GM21423 (cell line): ENCODE measurements around the gene IP6K3.

Experiments used
- ATAC-seq: cut with Tn5 transposase; IDR thresholded peaks from one replicate; pipeline ENCODE4 v1.9.1; 2021; ENCODE audit warnings: mild to moderate bottlenecking, moderate library complexity; ENCODE audit not compliant: unreplicated experiment

Gene IP6K3, protein sequence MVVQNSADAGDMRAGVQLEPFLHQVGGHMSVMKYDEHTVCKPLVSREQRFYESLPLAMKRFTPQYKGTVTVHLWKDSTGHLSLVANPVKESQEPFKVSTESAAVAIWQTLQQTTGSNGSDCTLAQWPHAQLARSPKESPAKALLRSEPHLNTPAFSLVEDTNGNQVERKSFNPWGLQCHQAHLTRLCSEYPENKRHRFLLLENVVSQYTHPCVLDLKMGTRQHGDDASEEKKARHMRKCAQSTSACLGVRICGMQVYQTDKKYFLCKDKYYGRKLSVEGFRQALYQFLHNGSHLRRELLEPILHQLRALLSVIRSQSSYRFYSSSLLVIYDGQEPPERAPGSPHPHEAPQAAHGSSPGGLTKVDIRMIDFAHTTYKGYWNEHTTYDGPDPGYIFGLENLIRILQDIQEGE

DNA sequence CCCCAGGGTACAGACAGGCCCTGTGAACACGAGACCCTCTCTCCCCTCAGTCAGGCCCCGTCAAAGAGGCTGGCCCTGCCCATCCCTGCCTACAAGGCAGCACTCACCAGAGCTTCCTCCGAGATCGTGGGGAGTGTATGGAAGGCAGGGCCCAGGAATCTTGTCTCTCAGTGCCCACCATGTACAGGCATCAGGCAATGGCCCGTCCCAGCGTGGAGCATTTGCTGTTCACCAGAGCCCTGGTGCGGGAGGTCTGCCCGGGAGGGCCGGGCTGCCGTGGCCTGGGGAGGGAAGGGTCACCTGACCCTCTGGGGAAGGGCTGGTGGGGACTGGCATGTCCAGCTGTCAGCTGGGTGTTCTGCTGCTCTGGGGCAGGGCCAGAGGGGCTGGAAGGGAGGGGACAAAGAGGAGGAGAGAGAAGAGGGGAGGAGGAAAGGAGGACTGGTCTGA is at the start of gene IP6K3:
TSS of gene IP6K3 (minus strand) at position 255 of the 450 bp plus-strand sequence. CDS start 11,429 bp downstream, outside the sequence.
- no peak for ATAC-seq

DNA sequence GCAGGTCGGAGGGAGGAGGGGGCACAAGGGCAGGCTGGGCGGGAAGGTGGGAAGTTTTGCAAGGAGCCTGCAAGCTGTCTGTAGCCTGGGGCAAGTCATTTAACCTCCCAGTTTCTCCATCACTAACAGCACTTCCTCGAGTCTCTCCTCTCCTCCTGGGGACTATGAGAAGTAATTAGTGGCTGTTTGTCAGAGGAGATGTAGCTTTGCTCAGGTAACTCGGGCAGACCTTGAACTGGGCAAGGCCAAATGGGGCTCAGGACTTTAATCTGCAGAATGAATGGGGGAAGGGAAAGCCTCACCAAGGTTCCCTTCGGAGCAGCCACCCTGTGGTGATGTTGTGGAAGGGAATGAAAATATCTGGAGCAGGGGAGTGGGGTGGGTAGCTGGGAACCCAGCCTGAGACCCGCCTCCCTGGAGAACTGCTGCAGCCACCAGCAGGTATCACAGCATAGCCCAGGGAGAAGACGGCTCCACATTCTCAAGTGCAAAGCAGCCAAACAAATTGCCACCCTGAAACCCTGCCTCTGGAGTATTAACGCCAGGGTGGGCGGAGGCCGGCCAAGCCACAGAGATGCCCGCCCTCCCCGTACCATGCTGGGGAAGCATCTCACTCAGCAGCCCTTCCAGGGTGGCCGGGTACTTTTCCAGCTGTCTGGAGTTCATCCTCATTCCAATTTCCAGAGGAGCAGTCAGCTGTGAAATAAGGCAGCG is 48.4 kb upstream of the IP6K3 start:
- no peak for ATAC-seq

DNA sequence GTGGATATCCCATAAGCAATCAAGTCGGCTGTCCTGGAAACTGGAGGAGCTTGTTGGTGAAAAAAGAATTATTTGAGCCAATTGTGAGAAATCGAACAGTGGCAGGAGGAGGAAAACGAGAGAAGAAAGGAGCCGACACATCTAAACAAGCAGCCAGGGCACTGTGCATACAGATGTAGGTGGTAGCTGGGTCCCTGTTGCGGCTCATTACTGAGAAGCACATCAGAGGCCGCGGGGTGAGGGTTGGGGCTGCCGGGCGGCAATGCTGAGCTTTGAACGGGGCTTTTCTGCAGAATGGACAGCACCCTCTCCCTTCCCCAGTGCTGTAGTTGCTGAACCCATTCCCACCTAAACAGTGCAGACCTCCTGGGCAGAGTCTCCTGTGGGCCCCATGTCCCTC is 46.3 kb upstream of the IP6K3 start:
- ATAC-seq, result no peak

DNA sequence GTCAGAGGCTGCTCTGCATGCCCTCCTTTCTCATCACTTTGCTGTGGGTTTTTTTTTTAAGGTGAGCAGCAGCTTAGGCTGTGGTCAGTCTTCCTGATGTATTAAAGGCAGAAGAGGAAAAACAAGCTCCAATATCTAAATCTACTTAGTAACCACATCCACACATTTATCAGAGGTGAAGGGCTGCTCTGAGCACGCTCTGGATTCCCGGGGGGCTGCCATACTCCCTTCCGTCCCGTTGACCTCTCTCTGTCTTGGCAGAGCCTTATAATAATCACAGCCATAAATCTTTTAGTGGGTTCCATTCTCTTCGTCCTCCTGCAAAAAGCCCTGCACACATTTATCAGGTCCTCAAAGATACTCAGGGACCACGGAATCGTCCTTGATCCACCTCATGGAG is 44.9 kb upstream of the IP6K3 start:
- ATAC-seq, result no peak

DNA sequence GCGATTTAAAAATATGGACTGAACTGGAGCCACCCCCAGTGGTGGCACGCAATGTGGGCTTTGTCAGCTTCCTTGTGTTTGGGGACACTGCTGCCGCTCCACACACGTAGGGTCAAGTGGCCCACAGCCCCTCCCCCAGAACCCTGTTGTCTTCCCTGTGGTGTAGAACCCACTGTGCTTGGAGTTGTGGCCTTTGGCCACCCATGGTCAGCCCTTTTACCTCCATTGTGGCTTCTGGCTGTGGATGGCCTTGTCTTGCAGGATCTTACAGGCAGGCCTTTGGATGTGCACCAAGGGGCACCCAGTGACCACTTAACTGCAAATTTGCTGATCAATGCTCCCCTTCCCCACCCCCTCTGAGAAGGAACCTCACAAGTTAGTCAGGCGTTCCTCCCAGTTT is 44.2 kb upstream of the IP6K3 start:
- ATAC-seq, result no peak

DNA sequence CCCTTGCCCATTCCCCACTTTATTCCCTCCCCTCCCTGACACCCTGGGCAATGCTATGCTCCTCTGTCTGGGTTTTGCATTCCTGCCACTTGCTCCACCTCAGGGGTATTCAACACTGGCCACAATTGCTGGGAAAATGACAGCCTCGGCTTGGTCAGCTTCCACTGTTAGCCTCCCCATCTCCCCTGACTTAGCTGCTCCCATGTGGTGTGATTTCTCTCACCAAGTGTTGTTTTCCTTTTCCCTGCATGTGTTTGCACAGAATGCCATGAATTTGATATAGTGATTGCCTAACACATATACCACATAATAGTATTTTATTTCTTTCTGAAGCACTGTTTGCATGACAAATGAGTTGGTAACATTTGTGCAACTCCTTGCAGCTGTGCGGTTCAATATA is 43.7 kb upstream of the IP6K3 start:
- ATAC-seq, result no peak

DNA sequence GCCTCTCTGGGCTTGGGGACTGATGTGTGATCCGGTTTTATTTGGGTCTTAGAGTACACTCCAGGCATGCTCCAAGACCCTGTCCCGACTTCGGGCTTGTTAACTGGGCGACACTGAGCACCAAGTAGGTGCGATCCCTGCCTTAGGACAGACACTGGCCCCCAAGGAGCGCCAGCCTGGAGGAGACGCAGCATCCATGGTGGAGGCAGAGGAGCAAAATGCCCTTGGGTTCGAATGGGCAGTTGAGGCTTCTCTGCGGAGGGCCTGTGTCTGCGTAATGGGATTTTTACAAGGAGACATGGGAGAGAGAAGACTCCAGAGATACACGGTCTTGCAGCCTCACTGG is 42.8 kb upstream of the IP6K3 start:
- no peak for ATAC-seq

DNA sequence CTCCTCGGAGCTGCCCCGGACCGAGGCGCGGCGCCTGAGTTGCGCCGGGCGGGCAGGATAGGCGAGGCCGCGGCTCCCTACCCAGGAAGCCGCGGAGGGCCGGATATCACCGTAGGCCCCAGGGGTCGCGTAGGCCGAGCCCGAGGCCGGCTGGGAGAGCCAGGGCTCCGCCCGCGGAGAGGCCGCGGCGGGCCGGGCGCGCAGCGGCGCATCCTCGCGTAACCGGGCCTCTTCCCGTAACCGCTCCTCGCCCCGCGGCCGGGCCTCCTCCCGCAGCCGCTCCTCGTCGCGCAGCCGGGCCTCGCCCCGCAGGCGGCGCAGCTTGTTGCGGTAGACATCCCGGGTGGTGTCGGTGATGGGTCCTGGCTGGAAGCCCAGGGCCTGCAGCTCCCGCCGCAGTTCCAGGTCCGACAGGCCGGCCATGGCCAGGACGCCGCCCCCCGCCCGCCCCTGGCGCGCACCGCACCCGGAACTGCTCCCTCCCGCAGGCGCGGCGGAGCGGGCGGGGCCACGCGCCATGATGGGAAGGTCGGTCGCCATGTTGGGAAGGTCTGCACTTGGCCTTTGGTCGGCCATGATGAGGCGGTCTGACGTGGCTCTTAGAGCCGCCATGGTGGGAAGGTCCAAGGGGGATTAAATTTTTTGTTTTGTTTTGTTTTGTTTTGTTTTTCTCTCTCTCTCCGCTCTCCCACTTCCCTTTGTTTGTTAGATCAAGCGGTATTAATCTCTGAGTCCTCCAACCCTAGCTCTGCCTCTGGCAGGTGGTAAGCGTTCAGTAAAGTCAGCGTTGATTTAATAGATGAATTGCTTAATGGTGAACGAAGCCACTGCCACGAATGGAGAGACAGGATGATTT is 42.2 kb upstream of the IP6K3 start, which contains the start of gene LEMD2:
TSS of gene LEMD2 (minus strand) at position 437 of the 856 bp plus-strand sequence. CDS start at position 423, 14 bp downstream.
- ATAC-seq, result peak; percentile 91

DNA sequence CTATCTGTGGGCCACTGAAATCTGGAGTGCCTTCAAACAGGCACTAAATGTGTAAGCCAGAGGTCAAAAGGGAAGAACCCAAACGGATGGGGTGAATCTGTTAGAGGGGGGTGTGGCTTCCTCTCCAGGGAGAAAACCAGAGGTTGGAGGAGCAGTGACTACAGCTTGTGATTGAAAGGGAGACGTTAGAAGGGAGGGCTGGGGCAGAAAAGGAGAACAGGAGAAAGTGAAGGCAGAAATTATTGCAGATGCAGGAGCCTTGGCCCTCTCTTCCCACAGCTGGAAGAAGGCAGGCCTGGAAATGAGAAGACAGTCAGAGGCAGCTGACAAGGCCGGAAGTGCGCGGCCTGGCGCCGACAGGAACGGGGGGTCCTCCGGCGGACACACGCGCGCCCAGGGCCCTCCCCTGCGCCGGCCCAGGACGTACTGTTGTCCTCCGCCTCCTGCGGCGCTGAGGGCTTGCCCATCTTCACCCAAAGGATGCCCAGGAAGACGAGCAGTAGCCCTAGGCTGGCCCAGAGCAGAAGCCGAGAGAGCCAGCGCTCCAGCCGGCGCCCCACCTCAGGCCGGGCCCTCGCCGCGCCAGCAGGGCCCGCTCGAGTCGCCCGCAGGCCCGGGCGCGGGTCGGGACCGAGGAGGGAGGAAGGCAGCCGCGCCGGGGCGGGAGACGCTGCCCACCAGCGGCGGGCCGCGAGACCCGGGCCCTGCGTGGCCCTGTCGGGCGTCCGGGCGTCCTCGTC is 41.4 kb upstream of the IP6K3 start:
- peak; percentile 42 for ATAC-seq

DNA sequence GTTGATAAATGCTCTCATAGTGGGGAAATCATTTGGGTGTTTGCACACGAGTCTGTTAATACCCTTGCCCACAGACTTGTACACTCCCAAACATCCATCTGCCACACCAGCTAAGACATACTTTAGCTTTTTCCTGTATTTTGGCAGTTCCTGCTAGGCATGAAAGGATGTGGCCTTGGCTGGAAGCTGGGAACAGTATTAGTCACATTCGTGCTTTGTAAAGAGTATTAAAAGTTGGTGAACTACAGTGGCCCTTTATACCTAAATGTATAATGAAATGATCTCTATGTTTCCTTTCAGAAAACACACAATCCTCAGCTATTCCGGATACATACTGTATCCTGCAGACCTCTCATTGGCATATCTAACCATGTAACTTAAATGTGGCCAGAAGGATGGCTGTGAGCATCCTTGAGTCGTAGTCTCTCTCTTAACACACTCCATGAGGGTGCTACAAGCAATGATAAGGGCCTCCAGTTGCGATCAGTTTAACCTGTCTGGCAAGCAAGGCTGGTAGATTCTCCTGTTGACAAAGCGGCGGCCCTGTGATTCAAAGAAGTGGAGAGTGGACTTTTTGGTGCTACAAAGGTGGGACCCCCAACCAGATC is 40.7 kb upstream of the IP6K3 start:
- no peak for ATAC-seq

DNA sequence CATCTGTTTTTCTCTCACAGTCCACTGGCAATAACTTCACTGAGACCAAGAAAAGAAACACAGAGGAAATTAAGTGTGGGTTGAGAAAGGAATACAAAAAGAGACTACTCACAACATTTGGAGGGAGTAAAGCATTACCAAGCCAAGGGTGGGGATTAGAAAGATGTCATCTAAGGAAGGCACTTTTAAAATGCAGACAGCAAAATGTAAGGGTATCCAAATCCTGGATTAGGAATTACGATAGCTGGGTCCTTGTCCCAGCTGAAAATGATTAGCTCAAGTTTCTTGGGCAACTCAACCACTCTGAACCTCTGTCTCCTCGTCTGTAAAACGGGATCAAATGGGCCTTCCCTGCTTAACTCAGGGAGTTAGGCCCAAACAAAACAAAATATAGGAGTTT is 40.0 kb upstream of the IP6K3 start:
- no peak for ATAC-seq

DNA sequence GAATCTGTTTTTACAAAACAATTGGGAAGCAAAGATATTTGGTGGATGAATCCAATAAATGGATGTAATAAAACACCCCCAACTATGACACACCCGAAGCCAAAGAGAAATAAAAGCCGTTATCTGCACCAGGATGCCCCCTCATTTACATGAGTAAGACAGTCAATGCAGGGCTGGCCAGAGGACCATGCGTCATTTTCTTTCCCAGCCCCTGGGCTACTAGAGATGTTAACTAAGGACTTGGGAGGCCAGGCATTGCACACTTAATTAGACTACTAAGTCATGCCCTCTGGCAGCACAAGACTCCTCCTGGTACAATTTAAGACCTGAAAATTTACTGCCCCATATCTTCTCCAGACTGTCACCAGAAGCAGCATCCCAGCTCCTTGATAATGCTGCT is 39.1 kb upstream of the IP6K3 start:
- no peak for ATAC-seq

DNA sequence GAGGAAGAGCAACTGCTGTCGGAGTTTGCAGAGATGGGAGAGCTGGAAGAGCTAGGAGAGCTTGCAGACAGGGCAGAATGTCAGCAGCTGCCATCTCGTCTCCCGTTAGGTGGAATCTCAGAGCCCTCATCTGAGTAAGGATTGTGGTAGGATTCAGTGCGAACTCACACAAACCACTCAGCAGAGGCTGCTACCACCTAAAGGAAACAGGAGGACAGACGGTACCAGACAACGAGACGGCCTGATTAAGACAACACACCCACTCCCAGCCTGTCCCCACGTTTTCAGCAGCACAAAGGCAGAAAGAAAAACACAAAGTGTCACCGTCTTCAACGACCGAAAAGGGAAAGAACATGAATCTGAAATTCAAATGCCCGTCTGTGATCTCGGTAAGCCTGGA is 38.1 kb upstream of the IP6K3 start:
- no peak for ATAC-seq

DNA sequence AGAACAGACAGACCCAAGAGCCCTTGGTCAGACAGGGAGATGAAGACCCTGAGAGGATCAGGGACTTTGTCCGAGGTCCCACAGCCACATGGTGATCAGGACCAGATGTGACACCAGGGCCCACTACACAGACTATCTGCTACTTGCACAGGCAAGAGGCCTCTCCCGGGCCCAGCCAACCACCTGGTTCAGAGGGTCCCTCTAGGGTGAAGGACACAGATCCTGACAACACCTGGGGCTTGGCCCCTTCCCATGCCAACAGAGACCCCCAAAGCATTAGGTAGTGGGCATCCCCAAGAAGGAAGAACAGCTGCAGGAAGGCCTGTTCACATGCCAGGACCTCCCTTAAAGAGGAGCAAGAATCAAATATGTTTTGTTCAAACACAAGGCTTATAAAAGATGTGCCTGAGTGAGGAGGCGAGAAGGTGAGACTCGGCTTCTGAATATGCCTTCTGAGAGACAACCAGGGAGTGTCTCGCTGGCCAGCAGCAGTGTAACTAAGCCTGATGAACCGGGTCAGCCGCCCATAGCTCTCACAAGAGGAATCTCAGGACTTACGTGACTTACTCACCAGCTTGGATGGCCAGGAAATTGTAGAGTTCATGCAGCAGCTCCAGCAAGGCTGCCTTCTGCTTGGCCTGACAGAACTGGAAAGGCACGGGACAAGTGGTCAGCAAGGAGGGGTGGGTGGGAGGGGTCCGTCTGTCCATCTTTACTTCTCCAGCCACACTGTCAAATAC is 37.2 kb upstream of the IP6K3 start:
- no peak for ATAC-seq

DNA sequence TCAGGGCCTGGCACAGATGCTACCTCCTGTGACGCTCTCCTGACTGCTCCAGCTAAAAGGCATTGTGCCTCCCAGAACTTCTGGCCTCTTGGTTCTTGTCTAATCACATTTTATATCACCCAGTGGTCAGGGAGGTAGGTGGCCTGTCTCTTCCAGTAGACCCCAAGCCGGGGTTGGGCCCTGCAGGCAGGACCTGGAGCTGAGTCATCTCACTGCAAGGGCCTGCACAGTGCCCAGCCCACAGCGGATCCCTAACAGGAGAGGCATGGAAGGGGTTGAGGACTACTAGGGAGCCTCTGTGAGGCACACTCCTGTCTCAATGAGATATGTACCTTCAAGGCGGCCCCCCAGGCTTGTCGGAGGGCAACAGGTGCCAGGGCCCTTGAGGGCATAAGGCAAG is 35.9 kb upstream of the IP6K3 start:
- no peak for ATAC-seq

DNA sequence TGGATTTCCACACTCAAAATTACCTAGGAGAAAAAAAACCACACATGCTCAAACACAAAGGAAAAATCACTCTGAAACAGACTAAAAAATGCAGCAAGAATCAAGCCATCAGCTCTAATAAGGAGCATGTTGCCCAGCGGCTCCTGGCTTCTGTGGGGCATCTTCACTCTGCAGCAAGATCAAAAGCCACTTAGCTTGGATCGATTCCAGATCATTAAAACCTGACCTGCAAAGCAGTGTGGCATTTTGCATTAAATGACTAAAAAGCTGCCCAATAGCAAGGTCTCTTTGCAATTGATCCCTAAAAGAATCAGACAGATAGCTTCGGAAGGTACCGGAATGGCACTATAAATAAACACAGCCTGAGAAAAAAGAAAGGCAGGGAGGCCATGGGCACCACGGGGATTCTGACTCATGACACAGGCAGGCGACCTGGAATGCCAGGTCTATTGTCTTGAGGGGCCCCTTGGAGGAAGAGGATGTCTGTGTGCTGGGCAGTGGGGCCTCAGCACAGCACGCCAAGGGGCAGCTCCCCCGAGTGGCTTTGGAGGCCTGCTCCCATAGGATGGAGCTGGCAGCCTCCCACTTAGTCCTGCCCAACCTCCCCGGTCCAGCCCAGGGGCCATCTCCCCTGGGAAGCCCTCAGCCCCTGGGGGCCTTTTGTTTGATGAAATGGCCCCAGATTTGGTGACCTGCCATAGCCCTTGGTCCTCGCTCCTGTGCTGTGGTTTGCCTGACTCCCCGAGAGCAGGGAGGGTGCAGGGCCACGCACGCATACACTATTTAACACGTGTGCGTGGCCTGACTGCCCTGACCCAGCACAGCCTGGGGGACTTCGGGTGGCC is 34.6 kb upstream of the IP6K3 start:
- no peak for ATAC-seq

DNA sequence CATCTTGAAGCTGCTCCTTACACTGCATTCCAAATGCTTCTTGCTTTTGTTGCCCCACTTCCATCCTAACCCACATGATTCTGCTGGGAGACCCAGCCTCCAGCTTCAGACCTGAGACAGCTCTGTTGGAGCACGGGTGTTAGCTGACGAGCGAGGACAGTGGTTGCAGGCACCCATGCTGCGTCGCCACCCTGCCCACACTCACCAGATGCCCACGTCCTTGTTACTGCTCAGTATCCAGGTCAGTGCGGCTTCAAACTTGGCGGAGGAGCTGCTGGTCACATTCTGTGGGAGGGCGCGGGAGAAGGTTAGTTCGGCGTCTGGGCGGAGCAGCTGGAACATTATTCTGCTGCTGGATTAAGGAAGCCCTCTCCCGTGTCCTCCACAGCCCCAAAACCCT is 33.2 kb upstream of the IP6K3 start:
- no peak for ATAC-seq

DNA sequence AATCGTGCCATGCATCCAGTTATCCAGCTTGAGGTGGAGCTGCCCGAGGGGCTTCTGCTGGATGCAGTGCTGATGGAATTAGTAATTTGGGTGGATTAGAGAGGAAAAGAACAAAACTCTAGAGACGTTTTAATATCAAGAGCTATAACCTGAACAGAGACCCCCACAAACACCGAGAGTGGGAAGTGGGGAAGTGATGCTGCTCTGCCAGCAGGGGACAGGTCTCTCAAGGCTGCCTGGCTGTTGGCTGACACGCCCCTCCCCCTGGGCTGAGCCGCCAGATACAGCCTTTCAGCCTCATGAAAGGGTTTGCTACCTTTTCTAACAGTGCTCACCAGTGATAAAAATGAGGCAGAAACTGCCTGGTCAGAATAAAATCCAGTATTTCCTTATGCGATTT is 32.6 kb upstream of the IP6K3 start:
- ATAC-seq, result no peak
